Measurements from ENCODE around the gene CAMK2B.

The CAMK2B gene

DNA sequence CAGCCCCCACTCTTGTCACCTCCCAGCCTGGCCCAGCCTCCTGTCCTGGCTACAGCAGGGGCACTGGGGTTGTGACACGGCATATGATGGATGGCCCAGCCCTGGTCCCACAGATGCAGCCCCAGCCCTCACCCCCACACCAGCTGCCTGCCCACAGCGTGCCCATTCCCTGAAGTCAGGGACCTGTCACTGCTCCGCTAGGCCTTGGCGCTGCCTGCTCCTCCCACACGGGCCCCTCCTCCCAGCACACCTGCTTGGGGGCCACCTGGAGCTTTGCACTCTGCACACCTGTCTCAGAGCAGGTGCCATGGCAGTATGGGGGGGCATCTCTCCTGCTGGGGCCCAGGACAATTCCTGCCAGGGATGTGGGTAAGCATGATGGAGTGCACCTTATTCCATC lies 139.7 kb downstream of the CAMK2B start:
- TF ChIP-seq, protein P1, sequence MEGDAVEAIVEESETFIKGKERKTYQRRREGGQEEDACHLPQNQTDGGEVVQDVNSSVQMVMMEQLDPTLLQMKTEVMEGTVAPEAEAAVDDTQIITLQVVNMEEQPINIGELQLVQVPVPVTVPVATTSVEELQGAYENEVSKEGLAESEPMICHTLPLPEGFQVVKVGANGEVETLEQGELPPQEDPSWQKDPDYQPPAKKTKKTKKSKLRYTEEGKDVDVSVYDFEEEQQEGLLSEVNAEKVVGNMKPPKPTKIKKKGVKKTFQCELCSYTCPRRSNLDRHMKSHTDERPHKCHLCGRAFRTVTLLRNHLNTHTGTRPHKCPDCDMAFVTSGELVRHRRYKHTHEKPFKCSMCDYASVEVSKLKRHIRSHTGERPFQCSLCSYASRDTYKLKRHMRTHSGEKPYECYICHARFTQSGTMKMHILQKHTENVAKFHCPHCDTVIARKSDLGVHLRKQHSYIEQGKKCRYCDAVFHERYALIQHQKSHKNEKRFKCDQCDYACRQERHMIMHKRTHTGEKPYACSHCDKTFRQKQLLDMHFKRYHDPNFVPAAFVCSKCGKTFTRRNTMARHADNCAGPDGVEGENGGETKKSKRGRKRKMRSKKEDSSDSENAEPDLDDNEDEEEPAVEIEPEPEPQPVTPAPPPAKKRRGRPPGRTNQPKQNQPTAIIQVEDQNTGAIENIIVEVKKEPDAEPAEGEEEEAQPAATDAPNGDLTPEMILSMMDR (IDR thresholded peaks at IDR 0.05; ENCODE audit: low read depth, low read length), result no peak
- Histone ChIP-seq H3K4me1 (no peaks in the 10 kb centered on the region), H3K36me3 (no peaks in the 10 kb centered on the region), H3K27me3 (no peaks in the 10 kb centered on the region), H3K9me3 (no peaks in the 10 kb centered on the region), H3K4me3 (ENCODE audit: low read depth, low read length) (no peak overlapping the region)
- DNase-seq, result no peak

DNA sequence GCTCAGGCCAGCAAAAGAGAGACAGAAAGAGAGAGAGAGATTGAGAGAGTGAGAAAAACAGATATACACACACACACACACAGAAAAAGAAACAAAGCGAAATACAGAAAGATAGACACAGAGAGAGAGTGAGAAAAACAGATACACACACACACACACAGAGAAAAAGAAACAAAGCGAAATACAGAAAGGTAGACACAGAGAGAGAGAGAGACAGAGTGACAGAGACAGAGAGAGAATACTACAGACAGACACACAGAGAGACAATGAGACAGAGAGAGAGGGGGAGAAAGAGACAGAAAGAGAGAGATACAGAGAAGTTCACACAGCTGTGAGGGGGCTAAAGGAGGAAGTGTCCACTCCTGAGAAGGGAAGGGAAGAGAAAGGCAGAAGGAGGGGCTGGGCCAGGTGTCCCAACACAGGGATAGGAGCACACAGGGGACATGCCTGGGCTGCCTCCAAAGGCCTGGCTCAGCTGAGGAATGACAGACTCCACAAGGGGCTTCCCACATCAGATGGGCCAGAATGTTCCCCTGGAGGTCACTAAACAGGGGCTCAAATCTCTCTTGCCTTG lies 140.4 kb downstream of the CAMK2B start:
- Histone ChIP-seq H3K4me1 (no peaks in the 10 kb centered on the region), H3K36me3 (no peaks in the 10 kb centered on the region), H3K4me3 (ENCODE audit: low read depth, low read length) (no peak overlapping the region), H3K27me3 (no peaks in the 10 kb centered on the region), H3K9me3 (no peaks in the 10 kb centered on the region)
- DNase-seq, result no peak
- TF ChIP-seq, protein P1 (IDR thresholded peaks at IDR 0.05; ENCODE audit: low read depth, low read length), result no peak

DNA sequence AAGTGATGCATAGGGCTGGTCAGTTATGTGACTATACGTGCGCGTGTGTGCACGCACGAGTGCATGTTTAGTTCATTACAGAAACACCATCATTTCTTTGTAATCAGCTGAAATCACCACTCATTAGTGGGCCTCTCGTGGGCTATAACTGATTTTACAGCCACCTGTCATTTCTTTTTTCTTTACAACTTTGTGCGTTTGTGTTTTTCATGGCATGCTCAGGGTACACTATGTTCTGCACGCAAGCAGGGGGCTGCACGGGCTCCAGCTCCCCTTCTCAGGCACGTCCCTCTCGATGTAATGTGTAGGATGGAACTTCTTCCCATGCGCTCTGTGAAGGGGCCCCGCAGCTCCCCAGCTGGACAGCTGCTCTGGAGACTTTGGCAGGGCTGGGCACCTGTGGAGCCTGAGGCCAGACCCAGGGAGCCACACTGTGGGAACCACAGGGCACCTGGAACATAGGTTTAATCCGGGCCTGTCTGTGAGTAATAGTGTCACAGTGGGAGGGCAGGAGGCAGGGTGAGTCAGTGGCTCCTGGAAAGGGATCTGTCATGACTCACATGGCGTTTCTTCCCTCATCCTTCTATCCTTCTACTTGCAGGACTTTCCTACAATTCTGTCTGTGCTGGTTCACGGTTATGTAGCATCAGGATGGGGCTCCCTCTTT lies 141.1 kb downstream of the CAMK2B start:
- Histone ChIP-seq H3K4me1 (no peaks in the 10 kb centered on the region), H3K36me3 (no peaks in the 10 kb centered on the region), H3K27me3 (no peaks in the 10 kb centered on the region), H3K9me3 (no peaks in the 10 kb centered on the region), H3K4me3 (ENCODE audit: low read depth, low read length) (no peak overlapping the region)
- DNase-seq, result no peak
- TF ChIP-seq, protein P1 (IDR thresholded peaks at IDR 0.05; ENCODE audit: low read depth, low read length), result no peak

DNA sequence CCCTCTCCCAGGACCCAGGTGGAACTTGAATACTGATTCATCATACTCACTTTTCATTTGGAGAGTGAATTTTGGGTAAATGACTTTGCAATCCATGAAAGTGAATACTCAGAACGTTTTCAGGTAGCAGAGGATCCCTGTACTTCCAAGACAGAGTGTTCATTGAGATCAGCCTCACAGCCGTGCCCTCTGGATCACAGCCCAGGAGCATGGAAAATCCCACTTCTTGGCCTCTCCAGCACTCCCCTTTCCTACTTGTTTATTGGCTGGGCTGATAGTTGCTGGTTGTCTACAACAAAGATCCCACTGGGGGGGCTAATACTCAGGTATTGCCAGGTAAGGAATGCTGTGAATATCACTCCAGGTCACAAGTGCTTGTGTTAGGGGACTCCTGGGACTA lies 142.0 kb downstream of the CAMK2B start:
- Histone ChIP-seq H3K36me3 (no peaks in the 10 kb centered on the region), H3K4me3 (ENCODE audit: low read depth, low read length) (no peak overlapping the region), H3K27me3 (no peaks in the 10 kb centered on the region), H3K9me3 (no peaks in the 10 kb centered on the region), H3K4me1 (no peaks in the 10 kb centered on the region)
- TF ChIP-seq, protein P1 (IDR thresholded peaks at IDR 0.05; ENCODE audit: low read depth, low read length), result no peak
- DNase-seq, result no peak

DNA sequence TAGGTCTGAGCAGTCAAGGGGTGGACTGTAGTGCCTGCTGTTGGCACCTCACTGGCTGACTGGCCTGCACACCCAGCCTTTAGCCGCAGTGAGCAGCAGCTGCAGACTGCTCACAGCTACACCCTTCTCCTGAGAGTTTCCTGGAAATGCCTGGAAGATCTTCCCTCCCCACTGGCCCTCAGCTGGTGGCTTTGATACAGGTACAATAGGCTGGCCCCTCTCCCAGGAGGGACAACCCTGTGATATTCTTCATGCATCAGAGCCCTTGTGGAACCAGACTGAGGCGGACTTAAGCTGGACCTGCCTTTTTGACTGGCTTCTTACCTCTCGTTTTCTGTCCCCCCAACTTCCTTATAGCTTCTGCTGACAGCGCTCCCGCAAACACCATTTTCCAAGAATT lies 142.6 kb downstream of the CAMK2B start:
- Histone ChIP-seq H3K36me3 (no peaks in the 10 kb centered on the region), H3K4me3 (ENCODE audit: low read depth, low read length) (no peak overlapping the region), H3K27me3 (no peaks in the 10 kb centered on the region), H3K4me1 (peaks cover 4% of the 10 kb centered on the region; the same call in 1 of the 2 replicates), H3K9me3 (no peaks in the 10 kb centered on the region)
- no peak for DNase-seq
- TF ChIP-seq, protein P1 (IDR thresholded peaks at IDR 0.05; ENCODE audit: low read depth, low read length), result no peak

DNA sequence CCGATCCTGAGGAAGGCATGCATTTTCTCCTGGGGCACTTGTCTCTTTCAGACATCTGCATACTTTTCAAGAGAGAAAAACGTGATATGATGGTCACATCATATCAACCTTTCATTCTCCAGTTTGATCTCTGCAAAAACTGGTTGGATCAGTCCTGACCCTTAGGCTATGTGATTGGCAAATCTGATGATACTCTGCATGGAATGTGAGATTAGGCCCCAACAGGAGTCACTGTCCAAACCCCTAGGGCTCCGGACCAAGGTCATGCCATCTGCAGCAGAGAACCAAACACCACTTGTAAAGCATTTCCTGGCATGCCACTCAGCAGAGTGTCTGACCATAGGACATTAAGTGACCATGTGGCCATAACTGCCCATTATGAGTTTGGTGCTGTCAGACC lies 144.8 kb downstream of the CAMK2B start:
- Histone ChIP-seq H3K36me3 (no peaks in the 10 kb centered on the region), H3K9me3 (no peaks in the 10 kb centered on the region), H3K4me3 (ENCODE audit: low read depth, low read length) (no peak overlapping the region), H3K4me1 (peaks cover 6% of the 10 kb centered on the region; the same call in 1 of the 2 replicates), H3K27me3 (no peaks in the 10 kb centered on the region)
- no peak for DNase-seq
- TF ChIP-seq, protein P1 (IDR thresholded peaks at IDR 0.05; ENCODE audit: low read depth, low read length), result no peak
